Gastrocnemius medialis (tissue), 4 donors: ENCODE measurements around the gene PLPPR2. TPM values are rescaled to one million over a fixed set of nuclear protein-coding genes. Genes with fewer than 3 reads are reported as not detected.
"Not testable (repeated sequence)": the region's sequence is repeated elsewhere in the genome, so short reads cannot be mapped to it uniquely, and the experiment has no call there.

Experiments used
- ATAC-seq, 2 donors: fragments of 150-250 bp; one replicate each; pipeline ENCODE4 v1.9.1; 2016
- DNase-seq, 2 donors: peaks; one replicate each; pipeline ENCODE4 v3.0.0-alpha.2; 2019
- H3K27ac ChIP-seq, 4 donors: fragments of 200-600 bp; sonication (generic); 1 replicate in 1 of 4; 2 replicates in 3 of 4; pipeline ENCODE4 v1.5.1; 2016 to 2018; ENCODE audit warnings: mild to moderate bottlenecking in 2 of 4, moderate library complexity in 1 of 4
- H3K27me3 ChIP-seq, 3 donors: fragments of 200-600 bp; sonication (generic) in 2 of 3; 1 replicate in 1 of 3; 2 replicates in 2 of 3; pipeline versions ENCODE4 v1.5.1 to v1.6.0; 2016 to 2019; ENCODE audit warnings: mild to moderate bottlenecking in 1 of 3, moderate library complexity in 1 of 3
- H3K36me3 ChIP-seq, 2 donors: fragments of 200-600 bp; sonication (generic) in 1 of 2; one replicate each; pipeline ENCODE4 v1.5.1; 2017 to 2018
- H3K4me1 ChIP-seq, 2 donors: fragments of 200-600 bp; sonication (generic) in 1 of 2; one replicate each; pipeline ENCODE4 v1.5.1; 2016 to 2017; ENCODE audit warnings: mild to moderate bottlenecking in 2 of 2
- H3K4me3 ChIP-seq, 4 donors: fragments of 200-600 bp; sonication (generic) in 3 of 4; 1 replicate in 1 of 4; 2 replicates in 3 of 4; pipeline ENCODE4 v1.5.1; 2016 to 2019; ENCODE audit warnings: mild to moderate bottlenecking in 2 of 4
- H3K9me3 ChIP-seq, 3 donors: fragments of 200-600 bp; sonication (generic) in 2 of 3; 1 replicate in 1 of 3; 2 replicates in 2 of 3; pipeline ENCODE4 v1.5.1; 2016 to 2019
- POLR2A ChIP-seq, 2 donors: fragments of 450-650 bp; IDR thresholded peaks; one replicate each; pipeline ENCODE4 v1.6.1; 2017; ENCODE audit warnings: antibody characterized with exemption in 2 of 2, mild to moderate bottlenecking in 2 of 2, moderate library complexity in 2 of 2
- in situ Hi-C, 4 donors: fragments of 200-750 bp; cut with MboI; loops; one replicate each; pipeline versions ENCODE4 v1.15.0 to v1.8.0; 2017; ENCODE audit warnings: low sequenced_read_pairs in 4 of 4
- intact Hi-C: fragments of 100-400 bp; cut with DNase I; formaldehyde crosslinking; loops from one replicate; pipeline ENCODE4 v1.15.1; 2023; ENCODE audit warnings: low total_unique reads
- total RNA-seq, 4 donors: library from RNA; depleted of rRNA; stranded (reverse); fragments of >200 nt; gene quantifications; one replicate each; pipeline versions ENCODE4 v1.1.0 to v1.2.3, GENCODE V29; 2016
- TF ChIP-seq, protein P1 (sequence below), 5 experiments: fragments of 450-650 bp in 3 of 5; fragments of 200-600 bp in 2 of 5; sonication (generic) in 2 of 5; IDR thresholded peaks in 4 of 5; conservative IDR thresholded peaks in 1 of 5; 1 replicate in 4 of 5; 2 replicates in 1 of 5; pipeline ENCODE4 v1.5.1; 2016 to 2019; ENCODE audit warnings: antibody characterized with exemption in 5 of 5, mild to moderate bottlenecking in 3 of 5, moderate library complexity in 3 of 5

Gene PLPPR2
- total RNA-seq, 4 donors from 2014 or later: 18.6 to 46.2 (median 36.9) TPM

- H3K27ac ChIP-seq: peak overlapping the region; percentile 44 to 61 (median 56)
- ATAC-seq: peak; percentile 41 to 62
- intact Hi-C loops: no loop called here
Measured at GRCh38 chr19:11404588-11405222, 49.5 kb downstream of the PLPPR2 start.

DNA sequence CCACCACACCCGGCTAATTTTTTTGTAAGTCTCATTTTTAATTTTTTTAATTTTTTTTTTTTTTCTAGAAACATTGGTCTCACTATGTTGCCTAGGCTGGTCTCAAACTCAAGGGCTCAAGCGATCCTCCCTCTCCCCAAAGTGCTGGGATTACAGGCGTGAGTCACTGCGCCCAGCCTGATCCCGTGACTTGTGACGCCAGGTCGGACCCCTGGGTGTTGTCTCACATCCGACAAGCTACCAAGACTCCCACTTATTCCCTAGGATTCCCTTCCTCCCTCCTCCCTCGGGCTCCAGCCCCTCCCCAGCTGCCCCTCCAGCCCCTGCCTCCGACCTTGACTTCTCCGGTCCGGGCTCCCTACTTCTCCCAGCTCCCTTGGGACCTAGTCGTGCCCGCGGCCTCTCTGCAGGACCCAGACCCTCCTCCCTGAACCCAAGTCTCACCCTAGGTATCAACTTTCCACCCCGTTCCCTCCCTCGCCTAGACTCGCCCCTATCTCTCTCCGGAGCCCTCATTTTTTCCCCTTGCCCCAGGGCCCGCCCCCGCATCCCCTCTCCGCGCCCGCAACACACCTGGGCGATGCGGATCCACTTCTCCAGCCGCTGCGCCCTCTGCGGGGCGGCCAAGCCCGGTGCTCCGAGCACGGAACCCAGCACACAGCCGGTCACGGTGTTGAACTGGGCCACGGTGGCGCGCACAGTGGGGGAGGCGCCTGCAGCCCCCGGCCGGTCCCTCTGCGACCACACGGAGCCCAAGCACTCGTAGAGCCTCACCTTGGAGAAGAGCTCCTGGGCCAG, 50.8 kb downstream of the PLPPR2 start:
- H3K4me1 ChIP-seq: no peaks in the 10 kb centered on the region
- H3K4me3 ChIP-seq: no peak overlapping the region
- H3K27ac ChIP-seq: peak overlapping the region in 2 of 4 donors; percentile 1 to 54
- intact Hi-C loops: no loop called here
- H3K27me3 ChIP-seq: peaks cover 0 to 18% (median 0%) of the 10 kb centered on the region in 3 donors
- in situ Hi-C loops: no loop called here
- no peaks in the 10 kb centered on the region for H3K36me3 ChIP-seq
- TF ChIP-seq POLR2A (IDR thresholded peaks at IDR 0.05): no peak
- TF ChIP-seq, protein P1, sequence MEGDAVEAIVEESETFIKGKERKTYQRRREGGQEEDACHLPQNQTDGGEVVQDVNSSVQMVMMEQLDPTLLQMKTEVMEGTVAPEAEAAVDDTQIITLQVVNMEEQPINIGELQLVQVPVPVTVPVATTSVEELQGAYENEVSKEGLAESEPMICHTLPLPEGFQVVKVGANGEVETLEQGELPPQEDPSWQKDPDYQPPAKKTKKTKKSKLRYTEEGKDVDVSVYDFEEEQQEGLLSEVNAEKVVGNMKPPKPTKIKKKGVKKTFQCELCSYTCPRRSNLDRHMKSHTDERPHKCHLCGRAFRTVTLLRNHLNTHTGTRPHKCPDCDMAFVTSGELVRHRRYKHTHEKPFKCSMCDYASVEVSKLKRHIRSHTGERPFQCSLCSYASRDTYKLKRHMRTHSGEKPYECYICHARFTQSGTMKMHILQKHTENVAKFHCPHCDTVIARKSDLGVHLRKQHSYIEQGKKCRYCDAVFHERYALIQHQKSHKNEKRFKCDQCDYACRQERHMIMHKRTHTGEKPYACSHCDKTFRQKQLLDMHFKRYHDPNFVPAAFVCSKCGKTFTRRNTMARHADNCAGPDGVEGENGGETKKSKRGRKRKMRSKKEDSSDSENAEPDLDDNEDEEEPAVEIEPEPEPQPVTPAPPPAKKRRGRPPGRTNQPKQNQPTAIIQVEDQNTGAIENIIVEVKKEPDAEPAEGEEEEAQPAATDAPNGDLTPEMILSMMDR (IDR thresholded peaks at IDR 0.05 in 4 of 5, conservative IDR thresholded peaks at IDR 0.05 in 1 of 5): no peak
- ATAC-seq (no peak), DNase-seq (no peak)
- no peaks in the 10 kb centered on the region for H3K9me3 ChIP-seq

More at GRCh38 chr19:11404588-11405222, 49.5 kb downstream of the PLPPR2 start:
- no peak for TF ChIP-seq POLR2A (IDR thresholded peaks at IDR 0.05)
- TF ChIP-seq, protein P1 (IDR thresholded peaks at IDR 0.05 in 4 of 5, conservative IDR thresholded peaks at IDR 0.05 in 1 of 5): no peak
- H3K9me3 ChIP-seq: no peaks in the 10 kb centered on the region
- no peak overlapping the region for H3K4me3 ChIP-seq
- H3K36me3 ChIP-seq: no peaks in the 10 kb centered on the region
- no peak for DNase-seq
- in situ Hi-C loops: no loop called here
- H3K4me1 ChIP-seq: no peaks in the 10 kb centered on the region
- peaks cover 0 to 15% (median 0%) of the 10 kb centered on the region in 3 donors for H3K27me3 ChIP-seq

DNA sequence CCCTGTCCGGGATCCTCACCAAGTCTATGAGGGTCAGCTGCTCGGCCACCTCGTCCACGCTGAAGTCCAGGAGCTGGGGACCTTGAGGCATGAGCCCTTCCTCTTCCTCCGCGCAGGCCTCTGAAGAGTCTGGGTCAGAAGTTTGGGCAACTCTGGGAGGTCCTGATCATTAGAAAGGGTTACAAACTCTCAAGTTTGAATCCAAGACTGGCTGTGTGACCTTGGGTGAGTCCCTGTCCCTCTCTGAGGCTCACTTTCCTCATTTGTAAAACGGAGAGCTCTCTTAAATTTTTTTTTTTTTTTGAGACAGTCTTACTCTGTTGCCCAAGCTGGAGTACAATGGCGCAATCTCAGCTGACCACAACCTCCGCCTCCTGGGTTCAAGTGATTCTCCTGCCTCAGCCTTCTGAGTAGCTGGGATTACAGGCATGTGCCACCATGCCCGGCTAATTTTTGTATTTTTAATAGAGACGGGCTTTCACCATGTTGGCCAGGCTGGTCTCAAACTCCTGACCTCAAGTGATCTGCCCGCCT, 51.5 kb downstream of the PLPPR2 start:
- H3K9me3 ChIP-seq, intact Hi-C loops, ATAC-seq: not testable (repeated sequence)

GRCh38 chr19:11408591-11408990, 53.4 kb downstream of the PLPPR2 start:
- intact Hi-C loops: no loop called here
- in situ Hi-C loops: no loop called here
- no peak for DNase-seq
- Histone ChIP-seq H3K36me3 (no peaks in the 10 kb centered on the region), H3K27me3 (peaks cover 0 to 18% (median 0%) of the 10 kb centered on the region in 3 donors), H3K4me3 (no peak overlapping the region), H3K4me1 (no peaks in the 10 kb centered on the region), H3K27ac (no peak overlapping the region), H3K9me3 (no peaks in the 10 kb centered on the region)
- ATAC-seq: no peak
- TF ChIP-seq, protein P1 (IDR thresholded peaks at IDR 0.05 in 4 of 5, conservative IDR thresholded peaks at IDR 0.05 in 1 of 5): no peak
- TF ChIP-seq POLR2A (IDR thresholded peaks at IDR 0.05): no peak

More for the DNA sequence above, 51.5 kb downstream of the PLPPR2 start:
- in situ Hi-C loops, H3K27ac ChIP-seq, H3K36me3 ChIP-seq, DNase-seq, H3K4me1 ChIP-seq, H3K4me3 ChIP-seq: not testable (repeated sequence)
- peaks cover 0 to 18% (median 0%) of the 10 kb centered on the region in 3 donors for H3K27me3 ChIP-seq

GRCh38 chr19:11410682-11411081, 55.5 kb downstream of the PLPPR2 start:
- Histone ChIP-seq H3K27me3 (peaks cover 0 to 18% (median 0%) of the 10 kb centered on the region in 3 donors), H3K36me3 (no peaks in the 10 kb centered on the region), H3K9me3 (no peaks in the 10 kb centered on the region), H3K27ac (no peak overlapping the region), H3K4me3 (no peak overlapping the region), H3K4me1 (no peaks in the 10 kb centered on the region)
- intact Hi-C loops (no loop called here), in situ Hi-C loops (no loop called here)
- TF ChIP-seq POLR2A (IDR thresholded peaks at IDR 0.05): no peak
- TF ChIP-seq, protein P1 (IDR thresholded peaks at IDR 0.05 in 4 of 5, conservative IDR thresholded peaks at IDR 0.05 in 1 of 5): no peak
- ATAC-seq: no peak
- no peak for DNase-seq
